Femur (tissue), 1 donor: Measurements from ENCODE around the gene SUMO3.

Experiments used
- DNase-seq: peaks from one replicate; pipeline ENCODE4 v3.0.0-alpha.2; 2017

SUMO3 gene

GRCh38 chr21:44828362-44829056 lies 10.6 kb upstream of the SUMO3 start:
- DNase-seq = no peak

- DNase-seq = no peak
Observed at GRCh38 chr21:44823179-44823660, 5.4 kb upstream of the SUMO3 start.

GRCh38 chr21:44822484-44823178 lies 4.8 kb upstream of the SUMO3 start:
- no peak for DNase-seq

GRCh38 chr21:44820851-44821250 lies 3.0 kb upstream of the SUMO3 start:
- DNase-seq = no peak

- no peak for DNase-seq
Observed at GRCh38 chr21:44819283-44820243, 1.7 kb upstream of the SUMO3 start.

GRCh38 chr21:44818640-44819011 lies 764 bp upstream of the SUMO3 start:
- DNase-seq = no peak

- peak; percentile 94 for DNase-seq
Observed at GRCh38 chr21:44817506-44817880, 369 bp downstream of the SUMO3 start.

GRCh38 chr21:44816761-44817505 lies 929 bp downstream of the SUMO3 start:
- DNase-seq = no peak

GRCh38 chr21:44815852-44816628 lies 1.8 kb downstream of the SUMO3 start:
- no peak for DNase-seq

- DNase-seq = no peak
Observed at GRCh38 chr21:44815225-44815624, 2.6 kb downstream of the SUMO3 start.

GRCh38 chr21:44814498-44815023 lies 3.3 kb downstream of the SUMO3 start:
- no peak for DNase-seq

- DNase-seq = no peak
Observed at GRCh38 chr21:44813727-44814126, 4.1 kb downstream of the SUMO3 start.

GRCh38 chr21:44813149-44813548 lies 4.7 kb downstream of the SUMO3 start:
- DNase-seq = no peak

- DNase-seq = no peak
Observed at GRCh38 chr21:44812640-44813039, 5.2 kb downstream of the SUMO3 start.

- DNase-seq = no peak
Observed at GRCh38 chr21:44810779-44811178, 7.1 kb downstream of the SUMO3 start.

- DNase-seq = no peak
Observed at GRCh38 chr21:44805859-44806258, 12.0 kb downstream of the SUMO3 start.

- DNase-seq = no peak
Observed at GRCh38 chr21:44805226-44805625, 12.6 kb downstream of the SUMO3 start.

- no peak for DNase-seq
Observed at GRCh38 chr21:44804762-44805161, 13.1 kb downstream of the SUMO3 start.

GRCh38 chr21:44803651-44804050 lies 14.2 kb downstream of the SUMO3 start:
- DNase-seq = no peak

- no peak for DNase-seq
Observed at GRCh38 chr21:44802396-44803153, 15.3 kb downstream of the SUMO3 start.
